Tibial artery (tissue), 4 donors: ENCODE measurements around the gene GPR132.

Experiments
- DNase-seq, 2 donors: peaks; one replicate each; pipeline ENCODE4 v3.0.0-alpha.2; 2019
- H3K27ac ChIP-seq, 2 donors: fragments of 200-600 bp; sonication (generic) in 1 of 2; 1 replicate in 1 of 2; 2 replicates in 1 of 2; pipeline ENCODE4 v1.5.1; 2018 to 2019; ENCODE audit warnings: mild to moderate bottlenecking in 1 of 2
- H3K27me3 ChIP-seq, 2 donors: fragments of 200-600 bp; sonication (generic) in 1 of 2; one replicate each; pipeline versions ENCODE4 v1.5.1 to v1.6.0; 2016 to 2019
- H3K36me3 ChIP-seq, 3 donors: fragments of 200-600 bp; sonication (generic) in 2 of 3; one replicate each; pipeline ENCODE4 v1.5.1; 2016 to 2019; ENCODE audit warnings: mild to moderate bottlenecking in 2 of 3
- H3K4me1 ChIP-seq, 4 donors: fragments of 200-600 bp; sonication (generic) in 2 of 4; 1 replicate in 3 of 4; 2 replicates in 1 of 4; pipeline ENCODE4 v1.5.1; 2016 to 2019
- H3K4me3 ChIP-seq, 2 donors: fragments of 200-600 bp; sonication (generic) in 1 of 2; 1 replicate in 1 of 2; 2 replicates in 1 of 2; pipeline ENCODE4 v1.5.1; 2018 to 2019; ENCODE audit warnings: mild to moderate bottlenecking in 2 of 2
- H3K9me3 ChIP-seq, 3 donors: fragments of 200-600 bp; sonication (generic) in 1 of 3; one replicate each; pipeline ENCODE4 v1.5.1; 2016 to 2019
- intact Hi-C: fragments of 100-400 bp; cut with DNase I; formaldehyde crosslinking; loops from one replicate; pipeline ENCODE4 v1.15.0; 2023; ENCODE audit warnings: low total_unique reads
- TF ChIP-seq, protein P1 (sequence below), 2 experiments: fragments of 200-600 bp in 1 of 2; fragments of 450-650 bp in 1 of 2; IDR thresholded peaks; one replicate each; pipeline ENCODE4 v1.5.1; 2017 to 2019; ENCODE audit warnings: antibody characterized with exemption in 2 of 2, mild to moderate bottlenecking in 1 of 2, moderate library complexity in 1 of 2

Gene GPR132

DNA sequence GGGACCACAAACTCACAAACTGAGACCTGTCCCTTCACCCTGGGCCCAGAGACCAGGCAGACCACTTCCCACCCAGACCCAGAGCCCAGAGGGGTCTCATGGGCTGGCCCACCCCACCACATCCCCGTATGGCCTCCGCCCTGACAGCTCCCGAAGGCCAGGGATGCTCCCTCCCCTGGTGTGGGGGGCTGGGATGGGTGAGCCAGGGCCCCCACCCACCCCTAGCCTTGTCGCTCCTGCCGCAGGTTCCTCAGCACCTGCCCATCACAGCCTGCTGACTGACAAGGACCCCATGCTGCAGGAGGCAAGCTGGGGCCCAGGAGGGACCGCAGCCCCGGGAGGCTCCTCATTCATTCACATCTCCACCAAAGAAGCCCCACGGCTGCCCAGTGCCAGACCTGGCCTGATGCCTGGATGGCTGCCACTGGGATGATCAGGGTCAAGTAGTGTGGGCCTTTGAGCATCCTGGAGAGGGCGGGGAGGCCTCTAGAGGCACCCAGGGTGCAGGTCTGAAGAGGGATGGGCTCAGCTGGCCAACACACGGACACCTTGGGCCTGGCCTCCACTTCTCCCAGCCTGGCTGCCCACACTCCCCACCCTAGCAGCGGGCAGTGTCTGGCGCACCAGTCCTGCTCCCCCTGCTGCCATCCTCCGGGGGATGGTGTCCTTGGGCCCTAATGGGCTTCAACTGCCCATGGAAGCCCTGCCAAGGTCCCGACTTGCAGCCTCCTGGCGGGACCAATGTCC is 24.7 kb upstream of the GPR132 start:
- intact Hi-C loops: loop anchor here (5.0 to 10.0 kb wide), 3 partner anchors 75 to 262 kb away; partner anchors contain the start of gene JAG2
- H3K9me3 ChIP-seq: no peaks in the 10 kb centered on the region
- no peaks in the 10 kb centered on the region for H3K36me3 ChIP-seq
- no peaks in the 10 kb centered on the region for H3K27me3 ChIP-seq
- peaks cover 15 to 83% (median 67%) of the 10 kb centered on the region in 4 donors for H3K4me1 ChIP-seq
- H3K4me3 ChIP-seq: no peak overlapping the region
- peak in 1 of 2 donors; percentile 67 for DNase-seq
- TF ChIP-seq, protein P1, sequence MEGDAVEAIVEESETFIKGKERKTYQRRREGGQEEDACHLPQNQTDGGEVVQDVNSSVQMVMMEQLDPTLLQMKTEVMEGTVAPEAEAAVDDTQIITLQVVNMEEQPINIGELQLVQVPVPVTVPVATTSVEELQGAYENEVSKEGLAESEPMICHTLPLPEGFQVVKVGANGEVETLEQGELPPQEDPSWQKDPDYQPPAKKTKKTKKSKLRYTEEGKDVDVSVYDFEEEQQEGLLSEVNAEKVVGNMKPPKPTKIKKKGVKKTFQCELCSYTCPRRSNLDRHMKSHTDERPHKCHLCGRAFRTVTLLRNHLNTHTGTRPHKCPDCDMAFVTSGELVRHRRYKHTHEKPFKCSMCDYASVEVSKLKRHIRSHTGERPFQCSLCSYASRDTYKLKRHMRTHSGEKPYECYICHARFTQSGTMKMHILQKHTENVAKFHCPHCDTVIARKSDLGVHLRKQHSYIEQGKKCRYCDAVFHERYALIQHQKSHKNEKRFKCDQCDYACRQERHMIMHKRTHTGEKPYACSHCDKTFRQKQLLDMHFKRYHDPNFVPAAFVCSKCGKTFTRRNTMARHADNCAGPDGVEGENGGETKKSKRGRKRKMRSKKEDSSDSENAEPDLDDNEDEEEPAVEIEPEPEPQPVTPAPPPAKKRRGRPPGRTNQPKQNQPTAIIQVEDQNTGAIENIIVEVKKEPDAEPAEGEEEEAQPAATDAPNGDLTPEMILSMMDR (IDR thresholded peaks at IDR 0.05): no peak
- H3K27ac ChIP-seq: peak overlapping the region; percentile 28 to 98

DNA sequence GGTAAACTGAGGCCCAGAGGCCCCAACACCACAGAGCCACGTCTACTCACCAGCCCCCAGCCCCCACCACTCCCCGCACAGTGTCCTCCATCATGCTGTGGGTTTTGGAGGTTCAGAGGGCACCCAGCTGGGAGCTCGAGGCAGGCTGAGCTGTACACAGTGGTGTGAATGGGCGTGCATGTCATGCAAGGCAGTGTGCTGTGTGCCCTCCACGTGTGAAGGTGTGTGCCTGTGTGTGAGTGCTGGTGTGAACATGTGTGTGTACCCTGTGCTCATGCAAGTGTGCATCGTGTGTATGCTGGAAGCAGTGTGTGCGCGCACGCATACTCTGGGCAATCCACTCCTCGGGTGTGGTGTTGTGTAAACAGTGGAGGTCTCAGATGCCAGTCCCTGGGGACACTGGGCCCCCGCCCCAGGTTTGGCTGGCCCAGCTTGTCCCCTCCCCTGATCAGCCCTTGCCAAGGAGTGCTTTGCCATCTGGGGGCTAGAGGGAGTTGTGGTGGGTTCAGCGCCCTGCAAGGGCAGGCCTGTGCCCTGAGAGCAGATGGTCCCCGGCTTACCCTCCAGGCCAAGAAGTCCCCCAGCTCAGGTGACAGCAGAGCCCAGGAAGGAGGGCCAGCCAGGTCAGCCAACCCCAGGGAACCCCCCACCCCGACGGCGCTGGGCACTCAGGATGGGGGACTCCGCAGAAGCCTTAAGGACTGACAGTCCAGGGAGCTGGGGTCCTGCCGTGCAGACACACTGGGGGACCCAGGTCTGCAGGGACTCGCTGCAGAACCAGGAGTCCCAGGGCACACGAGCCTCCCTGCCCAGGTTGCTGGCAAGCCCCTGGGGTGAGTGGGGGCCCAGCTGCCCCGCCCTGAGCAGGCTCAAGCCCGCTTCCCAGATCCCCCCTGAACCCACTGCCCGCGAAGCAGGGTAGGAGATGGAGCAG is 23.8 kb upstream of the GPR132 start:
- TF ChIP-seq, protein P1 (IDR thresholded peaks at IDR 0.05): no peak
- no peaks in the 10 kb centered on the region for H3K9me3 ChIP-seq
- H3K4me1 ChIP-seq: peaks cover 15 to 75% (median 61%) of the 10 kb centered on the region in 4 donors
- H3K27ac ChIP-seq: peak overlapping the region; percentile 74 to 98
- H3K27me3 ChIP-seq: no peaks in the 10 kb centered on the region
- H3K36me3 ChIP-seq: no peaks in the 10 kb centered on the region
- intact Hi-C loops: loop anchor here (5.0 kb wide), 1 partner anchor 263 kb away; no protein-coding TSS in a partner anchor
- peak in 1 of 2 donors; percentile 68 for DNase-seq
- H3K4me3 ChIP-seq: no peak overlapping the region

- peak overlapping the region; percentile 74 to 98 for H3K27ac ChIP-seq
- intact Hi-C loops: loop anchor here (5.0 kb wide), 1 partner anchor 264 kb away; no protein-coding TSS in a partner anchor
- peaks cover 15 to 68% (median 58%) of the 10 kb centered on the region in 4 donors for H3K4me1 ChIP-seq
- no peaks in the 10 kb centered on the region for H3K36me3 ChIP-seq
- peak in 1 of 2 donors; percentile 88 for DNase-seq
- peak overlapping the region; percentile 43 to 61 for H3K4me3 ChIP-seq
- TF ChIP-seq, protein P1 (IDR thresholded peaks at IDR 0.05): no peak
- H3K27me3 ChIP-seq: no peaks in the 10 kb centered on the region
- H3K9me3 ChIP-seq: no peaks in the 10 kb centered on the region
These were observed 23.0 kb upstream of the GPR132 start for GRCh38 chr14:105087963-105088811.

DNA sequence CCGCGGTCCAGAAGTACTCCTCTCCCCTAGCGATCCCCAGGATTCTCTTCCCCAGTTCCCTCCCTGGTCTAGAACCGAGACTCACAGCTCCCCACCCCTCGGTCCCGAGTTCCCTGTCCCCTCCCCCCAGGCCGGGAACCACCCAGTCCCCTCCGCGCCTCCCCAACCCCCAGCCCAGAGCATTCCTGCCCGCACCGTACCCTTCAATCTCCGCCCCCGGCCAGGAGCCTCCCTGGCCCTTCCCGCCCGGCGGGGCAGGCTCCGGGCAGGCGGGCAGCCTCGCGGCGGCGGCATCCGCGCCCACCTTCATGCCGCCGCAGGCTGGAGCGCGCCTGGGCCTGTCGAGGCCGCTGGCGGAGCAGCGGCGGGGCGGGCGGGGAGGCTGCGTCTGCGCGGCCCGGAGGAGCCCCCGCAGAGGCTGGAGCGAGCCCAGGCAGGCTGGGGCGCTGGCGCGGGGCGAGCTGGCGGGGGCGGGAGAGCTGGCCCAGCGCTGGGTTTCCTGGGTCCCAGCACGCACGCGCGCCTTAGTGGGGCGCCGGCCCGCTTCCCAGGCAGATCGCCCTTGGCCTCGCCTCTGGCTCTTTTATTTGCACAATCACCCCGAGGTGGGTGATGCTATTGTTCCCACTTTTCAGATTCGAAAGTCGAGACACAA is 22.2 kb upstream of the GPR132 start:
- peak overlapping the region; percentile 74 to 98 for H3K27ac ChIP-seq
- H3K36me3 ChIP-seq: no peaks in the 10 kb centered on the region
- TF ChIP-seq, protein P1 (IDR thresholded peaks at IDR 0.05): no peak
- H3K4me3 ChIP-seq: peak overlapping the region; percentile 43 to 61
- no peaks in the 10 kb centered on the region for H3K27me3 ChIP-seq
- H3K9me3 ChIP-seq: no peaks in the 10 kb centered on the region
- intact Hi-C loops: loop anchor here (5.0 kb wide), 1 partner anchor 265 kb away; no protein-coding TSS in a partner anchor
- H3K4me1 ChIP-seq: peaks cover 11 to 61% (median 51%) of the 10 kb centered on the region in 4 donors
- DNase-seq: peak in 1 of 2 donors; percentile 72
